CD4-positive, alpha-beta T cell treated with Interleukin-15 for 4 hours (primary cell): ENCODE data around the gene PRPH.

Source experiments
- DNase-seq: peaks from one replicate; pipeline ENCODE4 v3.0.0-alpha.2; 2020; ENCODE audit warnings: low spot score

Gene PRPH

GRCh38 chr12:49346659-49347310 lies 51.8 kb downstream of the PRPH start, which contains the start of gene DNAJC22:
TSS of gene DNAJC22 (plus strand) at chr12:49346888. CDS start at chr12:49348873, 1,985 bp downstream.
- DNase-seq = peak; percentile 19

- DNase-seq = peak; percentile 76
These were observed 52.6 kb downstream of the PRPH start for GRCh38 chr12:49347311-49348193.
